Adrenal gland (tissue), 12 donors: ENCODE data around the gene EMCN. TPM values are rescaled to one million over a fixed set of nuclear protein-coding genes. Genes with fewer than 3 reads are reported as not detected.

Experiments
- DNase-seq, 7 donors: peaks; one replicate each; pipeline ENCODE4 v3.0.0-alpha.2; 2019 to 2020
- H3K27ac ChIP-seq, 5 donors: fragments of 200-600 bp; sonication (generic) in 4 of 5; 1 replicate in 3 of 5; 2 replicates in 2 of 5; pipeline versions ENCODE4 v1.5.1 to v1.8.0; 2016 to 2020; ENCODE audit warnings: mild to moderate bottlenecking in 1 of 5
- H3K27me3 ChIP-seq: fragments of 200-600 bp; 2 replicates; pipeline ENCODE4 v1.8.0; 2021
- H3K36me3 ChIP-seq, 2 donors: fragments of 200-600 bp; replicated peaks in 1 of 2; 1 replicate in 1 of 2; 2 replicates in 1 of 2; pipeline versions ENCODE4 v1.5.1 to v1.8.0; 2018 to 2022
- H3K4me1 ChIP-seq, 2 donors: fragments of 200-600 bp; replicated peaks in 1 of 2; 1 replicate in 1 of 2; 2 replicates in 1 of 2; pipeline versions ENCODE4 v1.5.1 to v1.8.0; 2018 to 2021
- H3K4me3 ChIP-seq, 4 donors: fragments of 200-600 bp; sonication (generic) in 3 of 4; one replicate each; pipeline ENCODE4 v1.5.1; 2016 to 2018
- H3K9me3 ChIP-seq, 3 donors: fragments of 200-600 bp; sonication (generic) in 1 of 3; replicated peaks in 1 of 3; 1 replicate in 2 of 3; 2 replicates in 1 of 3; pipeline versions ENCODE4 v1.5.1 to v1.8.0; 2016 to 2021
- POLR2A ChIP-seq, 2 donors: fragments of 450-650 bp; IDR thresholded peaks; one replicate each; pipeline ENCODE4 v1.6.1; 2017; ENCODE audit warnings: antibody characterized with exemption in 2 of 2, mild to moderate bottlenecking in 2 of 2, moderate library complexity in 1 of 2
- WGBS, 4 donors: extraction: QIAGEN DNeasy Blood & Tissue Kit in 2 of 4; methylation state at CpG; one replicate each; pipeline versions ENCODE4 v1.1.5 to v1.1.7; 2013 to 2017; 5-methylcytosine and 5-hydroxymethylcytosine counted together
- intact Hi-C, 2 donors: fragments of 100-400 bp; cut with DNase I; formaldehyde crosslinking; loops; one replicate each; pipeline versions ENCODE4 v1.14.1 to v1.15.0; 2022 to 2023
- polyA plus RNA-seq, 3 donors: library from polyadenylated mRNA; stranded (reverse); fragments of 200-250 nt in 2 of 3; fragments of 350-450 nt in 1 of 3; fragmentation: Illumina TruSeq in 1 of 3; extraction: RNeasy Lipid Tissue Mini Kit (QIAGEN cat#74804) in 1 of 3; gene quantifications; one replicate each; pipeline ENCODE4 v1.2.3, GENCODE V29; 2013 to 2014
- total RNA-seq, 9 donors: library from RNA; depleted of rRNA in 4 of 9; stranded (reverse); fragments of >200 nt in 4 of 9; fragments of 120-200 nt in 1 of 9; fragmentation: NEBNext Ultra II Directional in 1 of 9; extraction: Animal tissue kit (Norgen Biotek cat#: 25700) in 1 of 9; gene quantifications; one replicate each; pipeline versions ENCODE4 v1.1.0 to v1.2.4, GENCODE V29; 2013 to 2023
- TF ChIP-seq, protein P1 (sequence below), 6 experiments: fragments of 450-650 bp in 4 of 6; fragments of 200-600 bp in 2 of 6; sonication (generic) in 1 of 6; IDR thresholded peaks; 1 replicate in 5 of 6; 2 replicates in 1 of 6; pipeline versions ENCODE4 v1.5.1 to v1.8.0; 2016 to 2021; ENCODE audit warnings: antibody characterized with exemption in 6 of 6, mild to moderate bottlenecking in 2 of 6, moderate library complexity in 1 of 6
- donor health status: healthy with polysubstance abuse.
- donor health status: Bipolar disorder and iron deficiency.
- donor health status: DM: yes; HTN: yes; CAD: no.
- donor health status: DM: no; HTN: no; CAD: no.
- donor health status: DM: no; HTN: no; CAD: no.
- donor health status: DM: yes; HTN: yes; CAD: no.

Gene EMCN
- total and polyA plus RNA-seq, 12 donors = 14.6 to 86.1 (median 37.3) TPM

DNA sequence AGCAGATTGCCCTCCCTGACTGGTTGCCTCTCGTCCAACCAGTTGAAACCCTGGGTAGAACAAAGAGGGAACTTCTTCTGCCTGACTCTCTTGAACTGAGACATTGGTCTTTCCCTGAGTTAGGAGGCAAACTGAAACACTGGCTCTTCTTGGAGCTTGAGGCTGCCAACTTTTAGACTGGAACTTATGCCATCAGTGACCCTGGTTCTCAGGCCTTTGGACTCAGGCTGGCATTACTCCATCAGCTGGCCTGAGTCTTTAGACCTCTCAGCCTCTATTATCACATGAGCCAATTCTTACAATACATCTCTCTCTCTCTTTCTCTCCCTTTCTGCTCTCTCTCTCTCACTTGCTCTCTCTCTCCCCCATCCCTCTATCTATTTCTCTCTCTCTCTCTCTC is 86.4 kb downstream of the EMCN start:
- WGBS, 4 donors = 75 to 100% (median 94%) methylated on average over 1 of the region's 1 CpG
- H3K9me3 ChIP-seq = no peaks in the 10 kb centered on the region
- intact Hi-C loops = no loop called here
- peaks cover 0 to 4% of the 10 kb centered on the region in 2 donors for H3K4me1 ChIP-seq
- no peaks in the 10 kb centered on the region for H3K27me3 ChIP-seq
- no peak overlapping the region for H3K27ac ChIP-seq
- peak in 5 of 7 donors; percentile 8 to 53 (median 28) for DNase-seq
- no peaks in the 10 kb centered on the region for H3K36me3 ChIP-seq
- no peak overlapping the region for H3K4me3 ChIP-seq
- TF ChIP-seq, protein P1, sequence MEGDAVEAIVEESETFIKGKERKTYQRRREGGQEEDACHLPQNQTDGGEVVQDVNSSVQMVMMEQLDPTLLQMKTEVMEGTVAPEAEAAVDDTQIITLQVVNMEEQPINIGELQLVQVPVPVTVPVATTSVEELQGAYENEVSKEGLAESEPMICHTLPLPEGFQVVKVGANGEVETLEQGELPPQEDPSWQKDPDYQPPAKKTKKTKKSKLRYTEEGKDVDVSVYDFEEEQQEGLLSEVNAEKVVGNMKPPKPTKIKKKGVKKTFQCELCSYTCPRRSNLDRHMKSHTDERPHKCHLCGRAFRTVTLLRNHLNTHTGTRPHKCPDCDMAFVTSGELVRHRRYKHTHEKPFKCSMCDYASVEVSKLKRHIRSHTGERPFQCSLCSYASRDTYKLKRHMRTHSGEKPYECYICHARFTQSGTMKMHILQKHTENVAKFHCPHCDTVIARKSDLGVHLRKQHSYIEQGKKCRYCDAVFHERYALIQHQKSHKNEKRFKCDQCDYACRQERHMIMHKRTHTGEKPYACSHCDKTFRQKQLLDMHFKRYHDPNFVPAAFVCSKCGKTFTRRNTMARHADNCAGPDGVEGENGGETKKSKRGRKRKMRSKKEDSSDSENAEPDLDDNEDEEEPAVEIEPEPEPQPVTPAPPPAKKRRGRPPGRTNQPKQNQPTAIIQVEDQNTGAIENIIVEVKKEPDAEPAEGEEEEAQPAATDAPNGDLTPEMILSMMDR (IDR thresholded peaks at IDR 0.05) = no peak
- TF ChIP-seq POLR2A (IDR thresholded peaks at IDR 0.05) = no peak

DNA sequence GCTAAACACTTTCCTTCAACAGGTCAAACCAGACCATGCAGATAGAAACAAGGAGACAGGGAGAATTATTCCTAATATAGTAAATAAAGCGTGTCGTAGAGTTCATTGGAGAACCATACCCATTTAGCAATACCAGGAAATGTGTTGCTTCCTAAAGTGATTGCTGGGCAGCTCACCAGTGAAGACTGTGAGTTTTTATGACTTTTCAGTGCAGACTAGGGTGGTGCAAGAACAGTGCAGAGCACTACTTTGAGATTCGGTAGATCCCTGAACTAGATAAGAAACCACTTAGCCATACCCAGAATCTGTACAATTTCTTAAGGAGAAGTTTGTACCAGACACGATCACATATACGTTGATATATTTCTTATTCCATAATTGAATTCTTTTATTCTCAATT is 87.4 kb downstream of the EMCN start:
- TF ChIP-seq, protein P1 (IDR thresholded peaks at IDR 0.05) = no peak
- TF ChIP-seq POLR2A (IDR thresholded peaks at IDR 0.05) = no peak
- 73 to 87% (median 76%) methylated on average over 5 of the region's 5 CpGs for WGBS, 4 donors
- intact Hi-C loops = no loop called here
- no peaks in the 10 kb centered on the region for H3K27me3 ChIP-seq
- peaks cover 0 to 4% of the 10 kb centered on the region in 2 donors for H3K4me1 ChIP-seq
- H3K4me3 ChIP-seq = no peak overlapping the region
- no peak for DNase-seq
- H3K27ac ChIP-seq = no peak overlapping the region
- no peaks in the 10 kb centered on the region for H3K9me3 ChIP-seq
- H3K36me3 ChIP-seq = no peaks in the 10 kb centered on the region

DNA sequence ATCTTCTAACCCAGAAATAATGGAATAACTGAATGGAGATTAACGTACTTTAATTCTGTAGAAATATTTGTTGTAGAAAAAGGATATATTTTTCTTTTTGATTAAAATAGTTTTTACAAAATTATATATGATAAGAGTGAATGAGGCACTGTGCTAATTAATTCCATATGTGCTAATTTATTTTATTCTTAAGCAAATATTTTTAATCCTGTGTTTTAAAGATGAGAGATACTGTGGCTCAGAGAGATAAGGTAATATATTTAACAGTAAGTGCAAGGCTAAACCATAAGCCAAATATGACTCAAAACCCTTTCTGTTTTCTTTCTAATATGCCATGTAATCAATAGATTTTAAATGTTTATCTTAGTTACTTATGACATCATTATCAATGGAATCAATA is 88.2 kb downstream of the EMCN start:
- DNase-seq = no peak
- no peak for TF ChIP-seq POLR2A (IDR thresholded peaks at IDR 0.05)
- TF ChIP-seq, protein P1 (IDR thresholded peaks at IDR 0.05) = no peak
- Histone ChIP-seq H3K27me3 (no peaks in the 10 kb centered on the region), H3K4me1 (peaks cover 0 to 4% of the 10 kb centered on the region in 2 donors), H3K9me3 (no peaks in the 10 kb centered on the region), H3K27ac (no peak overlapping the region), H3K36me3 (no peaks in the 10 kb centered on the region), H3K4me3 (no peak overlapping the region)
- intact Hi-C loops = loop anchor here in 1 of 2 donors (10.0 kb wide), 1 partner anchor 315 kb away; no protein-coding TSS in a partner anchor
- 84 to 89% (median 87%) methylated on average over 1 of the region's 1 CpG for WGBS, 4 donors

DNA sequence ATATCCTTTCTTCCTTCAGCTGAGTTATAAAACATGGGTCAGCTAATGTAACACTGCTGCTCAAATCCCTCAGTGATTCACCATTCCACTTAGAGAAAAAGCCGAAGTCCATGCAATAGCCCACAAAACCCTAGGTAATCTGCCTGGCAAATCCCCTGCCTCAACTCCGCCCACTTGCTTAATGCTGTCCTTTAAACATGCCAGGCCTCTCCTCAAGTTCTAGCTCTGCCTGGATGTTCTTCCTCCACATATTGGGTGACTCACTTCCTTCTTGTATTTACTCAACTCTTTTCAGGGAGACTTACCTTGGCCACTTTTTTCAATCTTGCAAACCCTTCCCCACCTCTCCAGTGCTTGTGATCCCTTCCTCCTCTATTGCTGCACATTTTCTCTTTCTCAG is 89.8 kb downstream of the EMCN start:
- DNase-seq = no peak
- Histone ChIP-seq H3K27ac (no peak overlapping the region), H3K36me3 (no peaks in the 10 kb centered on the region), H3K4me1 (peaks cover 0 to 4% of the 10 kb centered on the region in 2 donors), H3K4me3 (no peak overlapping the region), H3K9me3 (no peaks in the 10 kb centered on the region), H3K27me3 (no peaks in the 10 kb centered on the region)
- WGBS, 4 donors = 91 to 99% (median 97%) methylated on average over 2 of the region's 2 CpGs
- intact Hi-C loops = loop anchor here in 1 of 2 donors (10.0 kb wide), 1 partner anchor 317 kb away; no protein-coding TSS in a partner anchor
- TF ChIP-seq POLR2A (IDR thresholded peaks at IDR 0.05) = no peak
- TF ChIP-seq, protein P1 (IDR thresholded peaks at IDR 0.05) = no peak
